ENCODE measurements around the gene VWF.

The VWF gene

DNA sequence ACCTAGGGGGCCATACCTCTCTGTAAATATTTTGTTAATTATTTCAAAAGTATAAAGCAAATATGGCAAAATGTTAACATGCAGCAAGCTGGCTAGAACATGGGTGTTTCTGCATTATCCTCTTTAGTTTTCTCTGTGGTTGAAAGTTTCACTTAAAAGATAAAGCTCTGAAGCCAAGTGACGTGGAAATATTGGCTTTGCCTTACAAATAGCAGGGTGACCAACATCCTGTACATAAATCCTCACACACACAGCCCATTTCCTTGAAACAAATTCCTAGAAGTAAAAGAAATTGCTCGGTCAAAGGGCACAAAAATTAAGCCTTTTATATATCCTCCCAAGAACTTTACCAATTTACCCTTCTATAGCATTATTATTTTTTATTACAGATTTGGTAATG, 10.6 kb upstream of the VWF start:
- no peaks in the 10 kb centered on the region for H3K9me3 ChIP-seq (ENCODE audit: low read depth, low read length)
- DNase-seq (ENCODE audit: low read depth, low spot score): no peak
- TF ChIP-seq FOXP2 (optimal IDR thresholded peaks at IDR 0.05; ENCODE audit: control extremely low read depth, extremely low read length, insufficient read depth): no peak
- no peak for TF ChIP-seq POLR2AphosphoS5 (IDR thresholded peaks at IDR 0.05; ENCODE audit: borderline replicate concordance, low read depth, low read length)
- no peak for TF ChIP-seq EZH2 (IDR thresholded peaks at IDR 0.05)
- no peak overlapping the region for H3K4me3 ChIP-seq
- H3K9ac ChIP-seq (ENCODE audit: insufficient read length): no peak overlapping the region
- H3K27ac ChIP-seq: no peak overlapping the region
- H3K36me3 ChIP-seq (ENCODE audit: insufficient read depth, low read length): no peaks in the 10 kb centered on the region

DNA sequence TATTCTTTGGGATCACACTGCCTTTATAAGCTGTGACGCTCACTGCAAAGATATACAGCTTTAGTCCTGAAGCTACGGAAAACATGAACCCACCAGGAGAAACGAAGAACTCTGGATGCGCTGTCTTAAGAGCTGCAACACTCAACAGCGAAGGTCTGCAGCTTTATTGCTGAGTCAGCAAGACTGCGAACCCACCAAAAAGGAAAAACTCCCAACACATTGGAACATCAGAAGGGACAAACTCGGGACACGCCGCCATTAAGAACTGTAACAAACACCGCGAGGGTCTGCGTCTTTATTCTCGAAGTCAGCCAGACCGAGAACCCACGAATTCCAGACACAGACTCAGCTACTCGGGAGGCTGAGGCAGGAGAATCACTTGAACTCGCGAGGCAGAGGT, 9.2 kb upstream of the VWF start:
- no peak for TF ChIP-seq FOXP2 (optimal IDR thresholded peaks at IDR 0.05; ENCODE audit: control extremely low read depth, extremely low read length, insufficient read depth)
- TF ChIP-seq POLR2AphosphoS5 (IDR thresholded peaks at IDR 0.05; ENCODE audit: borderline replicate concordance, low read depth, low read length): no peak
- TF ChIP-seq EZH2 (IDR thresholded peaks at IDR 0.05): no peak
- Histone ChIP-seq H3K36me3 (ENCODE audit: insufficient read depth, low read length) (no peaks in the 10 kb centered on the region), H3K27ac (no peak overlapping the region), H3K4me3 (no peak overlapping the region), H3K9ac (ENCODE audit: insufficient read length) (no peak overlapping the region), H3K9me3 (ENCODE audit: low read depth, low read length) (no peaks in the 10 kb centered on the region)
- DNase-seq (ENCODE audit: low read depth, low spot score): no peak

DNA sequence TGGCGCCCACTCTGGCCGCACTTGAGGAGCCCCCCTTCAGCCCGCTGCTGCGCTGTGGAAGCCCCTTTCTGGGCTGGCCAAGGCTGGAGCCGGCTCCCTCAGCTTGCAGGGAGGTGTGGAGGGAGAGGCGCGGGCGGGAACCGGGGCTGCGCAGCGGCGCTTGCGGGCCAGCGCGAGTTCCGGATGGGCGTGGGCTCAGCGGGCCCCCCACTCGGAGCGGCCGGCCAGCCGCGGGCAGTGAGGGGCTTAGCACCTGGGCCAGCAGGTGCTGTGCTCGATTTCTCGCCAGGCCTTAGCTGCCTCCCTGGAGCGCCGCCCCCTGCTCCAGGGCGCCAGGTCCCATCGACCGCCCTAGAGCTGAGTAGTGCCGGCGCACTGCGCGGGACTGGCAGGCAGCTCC, 8.0 kb upstream of the VWF start:
- Histone ChIP-seq H3K9me3 (ENCODE audit: low read depth, low read length) (no peaks in the 10 kb centered on the region), H3K4me3 (no peak overlapping the region), H3K9ac (ENCODE audit: insufficient read length) (no peak overlapping the region), H3K36me3 (ENCODE audit: insufficient read depth, low read length) (no peaks in the 10 kb centered on the region), H3K27ac (no peak overlapping the region)
- TF ChIP-seq POLR2AphosphoS5 (IDR thresholded peaks at IDR 0.05; ENCODE audit: borderline replicate concordance, low read depth, low read length) (no peak), FOXP2 (optimal IDR thresholded peaks at IDR 0.05; ENCODE audit: control extremely low read depth, extremely low read length, insufficient read depth) (no peak), EZH2 (IDR thresholded peaks at IDR 0.05) (no peak)
- DNase-seq (ENCODE audit: low read depth, low spot score): no peak

DNA sequence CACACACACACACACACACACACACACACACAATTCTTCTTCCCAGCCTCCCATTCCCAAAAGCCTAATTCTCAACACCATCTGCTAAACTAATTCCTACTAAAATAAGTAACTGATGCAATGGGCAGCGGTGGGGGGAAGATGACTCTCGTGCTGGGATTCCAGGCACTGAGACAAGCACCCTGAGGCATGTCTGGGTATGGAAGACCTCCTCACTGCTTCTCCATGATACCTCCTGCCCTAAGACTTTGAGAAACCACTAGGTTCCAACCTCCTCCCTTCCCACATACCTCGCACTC, 789 bp upstream of the VWF start:
- Histone ChIP-seq H3K27ac (no peak overlapping the region), H3K4me3 (no peak overlapping the region), H3K9ac (ENCODE audit: insufficient read length) (no peak overlapping the region), H3K9me3 (ENCODE audit: low read depth, low read length) (no peaks in the 10 kb centered on the region), H3K36me3 (ENCODE audit: insufficient read depth, low read length) (no peaks in the 10 kb centered on the region)
- no peak for DNase-seq (ENCODE audit: low read depth, low spot score)
- TF ChIP-seq FOXP2 (optimal IDR thresholded peaks at IDR 0.05; ENCODE audit: control extremely low read depth, extremely low read length, insufficient read depth): no peak
- no peak for TF ChIP-seq EZH2 (IDR thresholded peaks at IDR 0.05)
- no peak for TF ChIP-seq POLR2AphosphoS5 (IDR thresholded peaks at IDR 0.05; ENCODE audit: borderline replicate concordance, low read depth, low read length)

DNA sequence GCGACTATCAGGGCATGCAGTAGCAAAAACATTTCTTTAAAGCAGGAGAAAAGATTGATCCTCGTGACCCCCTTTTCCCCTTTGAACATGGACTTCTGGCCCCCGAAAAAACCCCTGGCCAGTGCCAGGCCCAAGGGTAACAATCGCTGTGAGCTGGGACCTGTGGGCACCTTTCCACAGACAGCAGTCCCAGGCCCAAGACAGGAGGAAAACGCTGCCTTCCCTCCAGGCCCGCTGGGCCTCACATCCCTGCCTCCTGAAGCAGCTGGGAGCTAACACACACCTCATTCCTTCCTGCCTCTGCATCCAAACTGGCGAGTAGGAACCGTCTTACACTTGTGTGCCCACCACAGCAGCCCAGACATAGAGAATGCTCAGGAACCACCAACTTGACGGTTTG, 1.2 kb downstream of the VWF start:
- TF ChIP-seq POLR2AphosphoS5 (IDR thresholded peaks at IDR 0.05; ENCODE audit: borderline replicate concordance, low read depth, low read length) (no peak), EZH2 (IDR thresholded peaks at IDR 0.05) (no peak), FOXP2 (optimal IDR thresholded peaks at IDR 0.05; ENCODE audit: control extremely low read depth, extremely low read length, insufficient read depth) (no peak)
- DNase-seq (ENCODE audit: low read depth, low spot score): no peak
- no peaks in the 10 kb centered on the region for H3K36me3 ChIP-seq (ENCODE audit: insufficient read depth, low read length)

DNA sequence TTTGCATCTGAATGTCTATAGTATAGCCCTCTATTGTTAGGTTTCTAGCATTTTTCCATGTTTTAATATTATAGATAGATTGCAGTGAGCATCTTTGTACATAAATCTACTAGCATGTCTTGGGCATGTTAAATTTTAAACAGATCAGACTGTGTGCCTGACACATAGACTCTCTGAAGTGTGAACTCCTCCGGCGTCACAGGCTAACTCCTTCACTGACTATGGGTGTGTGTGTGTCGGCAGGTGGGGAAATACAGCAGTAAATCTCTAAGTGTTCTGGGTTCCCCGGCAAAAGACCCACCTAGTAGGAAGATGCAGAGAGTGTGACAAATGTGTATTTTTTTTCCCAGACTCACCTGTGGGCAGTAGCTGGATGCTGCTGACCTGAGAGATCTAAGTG, 2.3 kb downstream of the VWF start:
- no peak overlapping the region for H3K27ac ChIP-seq
- no peaks in the 10 kb centered on the region for H3K9me3 ChIP-seq (ENCODE audit: low read depth, low read length)
- no peak for DNase-seq (ENCODE audit: low read depth, low spot score)
- H3K4me3 ChIP-seq: no peak overlapping the region
- H3K9ac ChIP-seq (ENCODE audit: insufficient read length): no peak overlapping the region
- no peaks in the 10 kb centered on the region for H3K36me3 ChIP-seq (ENCODE audit: insufficient read depth, low read length)
- TF ChIP-seq EZH2 (IDR thresholded peaks at IDR 0.05): no peak

More for the DNA sequence above, 1.2 kb downstream of the VWF start:
- Histone ChIP-seq H3K27ac (no peak overlapping the region), H3K4me3 (no peak overlapping the region), H3K9me3 (ENCODE audit: low read depth, low read length) (no peaks in the 10 kb centered on the region), H3K9ac (ENCODE audit: insufficient read length) (no peak overlapping the region)

DNA sequence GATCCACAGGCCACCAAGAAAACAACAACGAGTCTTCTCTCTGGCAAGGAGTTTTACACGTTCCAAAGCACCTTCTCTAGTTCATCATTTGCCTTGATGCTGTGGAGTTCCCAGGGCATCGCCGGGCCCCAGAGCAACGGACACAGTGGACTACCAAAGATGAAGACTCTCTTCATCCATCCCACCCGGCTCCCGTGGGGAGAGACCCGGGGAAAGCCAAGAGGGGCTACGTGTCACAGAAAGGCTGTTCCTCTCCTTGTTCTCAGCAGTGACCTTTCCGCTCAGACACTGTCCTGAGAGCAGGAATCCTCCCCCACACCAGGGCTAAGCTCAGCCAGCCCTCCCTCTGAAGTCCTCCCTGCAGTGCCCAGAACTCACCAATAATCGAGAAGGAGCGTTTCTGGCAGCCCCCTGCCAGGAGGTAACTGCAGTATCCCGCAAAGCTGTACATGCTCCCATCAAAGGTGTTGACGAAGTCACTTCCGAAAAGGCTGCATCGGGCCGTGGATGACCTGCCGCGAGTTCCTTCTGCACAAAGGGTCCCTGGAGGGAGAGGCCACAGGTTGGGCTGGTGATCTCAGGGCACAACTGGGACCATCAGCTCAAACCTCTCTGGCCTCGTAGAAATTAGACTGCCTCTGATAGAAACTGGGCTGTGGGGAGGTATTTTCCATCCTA, 3.5 kb downstream of the VWF start:
- no peak for DNase-seq (ENCODE audit: low read depth, low spot score)
- no peak overlapping the region for H3K9ac ChIP-seq (ENCODE audit: insufficient read length)
- H3K9me3 ChIP-seq (ENCODE audit: low read depth, low read length): no peaks in the 10 kb centered on the region
- H3K4me3 ChIP-seq: no peak overlapping the region
- H3K27ac ChIP-seq: no peak overlapping the region
- H3K36me3 ChIP-seq (ENCODE audit: insufficient read depth, low read length): no peaks in the 10 kb centered on the region
- TF ChIP-seq FOXP2 (optimal IDR thresholded peaks at IDR 0.05; ENCODE audit: control extremely low read depth, extremely low read length, insufficient read depth) (no peak), POLR2AphosphoS5 (IDR thresholded peaks at IDR 0.05; ENCODE audit: borderline replicate concordance, low read depth, low read length) (no peak), EZH2 (IDR thresholded peaks at IDR 0.05) (no peak)

DNA sequence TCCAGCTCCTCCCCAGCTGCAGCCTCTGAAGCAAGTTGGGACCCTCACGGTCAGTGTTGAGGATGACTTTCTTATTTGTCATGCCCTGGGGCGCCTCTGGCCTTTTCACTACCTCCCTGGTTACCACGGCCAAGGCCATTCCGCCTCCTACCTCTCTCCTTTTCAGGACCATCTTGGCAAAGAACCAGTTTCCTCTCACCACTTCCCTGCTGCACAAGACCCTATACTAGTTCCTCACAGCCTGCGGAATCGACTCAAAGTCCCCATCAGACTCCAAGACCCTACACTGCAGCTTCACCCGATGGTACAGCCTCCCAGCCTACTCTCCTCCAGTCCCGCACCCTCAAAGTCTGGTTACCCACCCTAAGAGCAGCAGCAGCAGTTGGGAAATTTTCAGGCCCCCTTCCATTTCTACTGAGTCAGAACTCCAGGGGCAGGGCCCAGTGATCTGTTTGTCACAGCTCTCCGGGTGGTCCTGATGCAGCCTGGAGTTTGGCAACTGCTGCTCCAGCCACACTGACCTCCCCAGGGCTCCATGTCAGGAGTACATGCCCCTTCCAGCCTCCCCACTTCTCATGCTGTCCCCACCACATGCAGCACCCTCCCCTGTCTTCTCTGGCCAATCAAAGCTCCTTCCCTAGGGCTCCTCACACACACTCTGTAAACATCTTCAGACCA, 5.4 kb downstream of the VWF start:
- Histone ChIP-seq H3K9ac (ENCODE audit: insufficient read length) (no peak overlapping the region), H3K36me3 (ENCODE audit: insufficient read depth, low read length) (no peaks in the 10 kb centered on the region), H3K9me3 (ENCODE audit: low read depth, low read length) (no peaks in the 10 kb centered on the region), H3K27ac (no peak overlapping the region), H3K4me3 (no peak overlapping the region)
- TF ChIP-seq FOXP2 (optimal IDR thresholded peaks at IDR 0.05; ENCODE audit: control extremely low read depth, extremely low read length, insufficient read depth): no peak
- no peak for TF ChIP-seq EZH2 (IDR thresholded peaks at IDR 0.05)
- no peak for DNase-seq (ENCODE audit: low read depth, low spot score)

DNA sequence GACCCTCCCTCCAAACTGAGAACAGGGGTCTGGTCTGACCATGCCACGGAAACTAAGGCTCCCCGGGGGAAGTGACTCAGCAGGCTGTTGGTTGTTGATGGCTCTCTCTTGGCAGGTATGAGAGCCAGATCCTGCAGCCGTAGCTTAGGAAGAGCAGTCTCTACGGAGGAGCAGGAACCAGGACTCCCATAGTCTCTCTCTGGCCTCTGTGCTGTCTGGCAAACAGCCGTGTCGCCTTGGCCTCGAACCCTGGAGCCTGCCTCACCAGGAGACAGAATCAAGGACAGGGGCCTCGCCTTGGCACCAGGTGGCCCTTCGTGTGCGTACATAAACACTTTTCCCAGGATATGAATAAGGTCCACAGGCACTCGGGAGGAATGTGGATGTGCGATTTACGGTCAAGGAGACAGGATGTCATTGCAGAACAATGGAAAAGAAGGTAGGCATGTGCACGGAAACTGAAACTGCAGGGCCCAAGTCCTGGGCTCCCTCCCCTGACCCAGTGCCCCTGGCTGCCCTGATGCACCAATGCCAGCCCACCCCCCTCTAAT, 7.9 kb downstream of the VWF start:
- Histone ChIP-seq H3K9me3 (ENCODE audit: low read depth, low read length) (no peaks in the 10 kb centered on the region), H3K36me3 (ENCODE audit: insufficient read depth, low read length) (no peaks in the 10 kb centered on the region), H3K9ac (ENCODE audit: insufficient read length) (no peak overlapping the region), H3K27ac (no peak overlapping the region), H3K4me3 (no peak overlapping the region)
- TF ChIP-seq POLR2AphosphoS5 (IDR thresholded peaks at IDR 0.05; ENCODE audit: borderline replicate concordance, low read depth, low read length): no peak
- TF ChIP-seq EZH2 (IDR thresholded peaks at IDR 0.05): no peak
- no peak for TF ChIP-seq FOXP2 (optimal IDR thresholded peaks at IDR 0.05; ENCODE audit: control extremely low read depth, extremely low read length, insufficient read depth)
- no peak for DNase-seq (ENCODE audit: low read depth, low spot score)
